Measurements from ENCODE around the gene CNTNAP2.

The CNTNAP2 gene

DNA sequence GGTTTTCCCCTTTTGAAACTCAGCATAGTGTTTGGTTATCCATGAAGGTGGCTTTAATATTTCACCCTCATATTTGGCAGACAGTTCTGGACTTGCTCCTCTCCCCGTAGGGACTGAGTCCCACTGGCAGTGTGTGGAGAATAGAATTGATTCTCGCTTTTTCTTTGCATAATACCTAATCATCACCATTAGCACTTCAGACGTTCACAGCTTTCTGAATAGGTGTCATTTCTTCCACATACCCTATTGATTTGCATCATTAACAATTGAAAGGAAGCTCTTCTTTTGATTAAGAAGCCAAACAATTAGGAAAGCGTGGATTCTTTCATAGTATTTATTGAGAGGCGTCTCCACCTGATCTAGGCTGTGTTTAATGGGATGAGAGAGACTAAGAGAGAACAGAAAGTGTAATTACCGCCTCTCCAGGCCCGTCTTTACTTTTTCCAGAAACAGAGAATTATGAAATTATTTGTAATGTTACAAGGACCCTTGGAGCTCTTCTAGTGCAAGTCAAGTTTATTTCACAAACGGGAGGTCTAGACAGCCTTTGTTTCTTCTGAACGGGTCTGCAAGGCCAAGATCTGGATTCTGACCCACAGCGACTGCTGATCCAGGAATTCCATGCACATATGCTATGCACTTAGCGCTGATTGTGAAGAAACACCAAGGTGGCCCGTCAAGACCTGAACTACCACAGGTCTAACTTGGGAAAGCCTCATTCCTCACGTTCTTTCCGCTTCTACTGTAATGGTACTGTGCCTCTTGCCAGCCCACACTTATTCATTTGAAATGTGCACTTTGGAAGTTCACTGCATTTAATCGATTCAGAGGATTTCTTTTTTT lies 2224.1 kb downstream of the CNTNAP2 start:
- no peak for DNase-seq

DNA sequence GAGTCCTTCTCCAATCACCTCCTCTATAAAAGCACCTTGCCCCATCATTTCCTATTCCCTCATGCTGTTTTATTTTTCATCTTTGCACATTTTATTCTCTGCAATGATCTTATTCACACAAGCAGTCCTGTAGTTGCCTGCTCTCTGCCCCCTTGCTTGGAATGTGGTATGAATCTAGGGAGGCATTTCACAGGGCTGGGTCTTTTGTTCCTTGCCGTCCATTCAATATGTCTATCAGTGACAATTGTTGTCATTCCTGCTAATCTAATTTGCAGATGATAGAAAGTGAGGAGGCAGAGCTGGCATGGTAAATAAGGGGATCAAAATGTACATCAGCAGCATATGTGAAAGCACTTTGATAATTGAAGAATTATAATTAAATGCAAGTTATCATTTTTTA lies 2227.8 kb downstream of the CNTNAP2 start:
- DNase-seq, result no peak

- no peak for DNase-seq
Observed at GRCh38 chr7:148347981-148348380, 2231.4 kb downstream of the CNTNAP2 start.

DNA sequence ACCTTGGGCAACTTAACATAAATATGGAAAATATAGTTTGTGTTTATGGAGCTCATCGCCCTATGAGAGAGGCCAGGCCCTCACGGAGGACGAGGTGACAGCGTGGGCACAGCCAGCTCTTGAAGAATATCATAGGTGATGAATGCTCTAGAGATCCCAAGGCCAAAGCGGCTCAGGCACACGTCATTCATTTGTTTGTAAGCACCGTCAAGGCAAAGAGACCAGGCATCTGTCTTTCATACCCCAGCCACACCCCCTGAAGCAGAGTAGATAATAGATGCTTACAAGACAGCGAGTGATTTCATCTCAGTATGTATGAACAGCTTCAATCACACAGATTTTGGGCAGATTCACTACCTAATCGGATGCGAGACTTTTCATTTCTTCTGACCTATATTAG lies 2231.9 kb downstream of the CNTNAP2 start:
- no peak for DNase-seq

GRCh38 chr7:148356303-148356702 lies 2239.7 kb downstream of the CNTNAP2 start:
- DNase-seq, result no peak

DNA sequence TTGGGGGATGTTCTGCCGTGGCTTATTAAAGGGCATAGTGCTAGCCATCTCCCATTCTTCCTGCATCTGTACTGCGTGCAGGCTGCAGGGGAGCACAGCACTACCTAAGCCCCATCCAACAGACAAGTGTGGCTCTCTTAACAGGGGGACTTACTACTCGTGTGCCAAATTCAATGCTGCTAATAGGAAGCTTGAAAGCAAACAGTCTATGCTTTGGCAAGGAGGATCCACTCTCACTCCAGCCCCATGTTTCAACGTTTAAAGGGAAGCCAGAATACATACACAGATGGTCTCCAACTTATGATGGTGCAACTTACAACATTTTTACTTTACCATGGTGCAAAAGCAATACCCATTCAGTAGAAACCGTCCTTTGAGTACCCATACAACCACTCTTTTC lies 2245.9 kb downstream of the CNTNAP2 start:
- no peak for DNase-seq

- no peak for DNase-seq
Observed at GRCh38 chr7:148367731-148368475, 2251.3 kb downstream of the CNTNAP2 start.

DNA sequence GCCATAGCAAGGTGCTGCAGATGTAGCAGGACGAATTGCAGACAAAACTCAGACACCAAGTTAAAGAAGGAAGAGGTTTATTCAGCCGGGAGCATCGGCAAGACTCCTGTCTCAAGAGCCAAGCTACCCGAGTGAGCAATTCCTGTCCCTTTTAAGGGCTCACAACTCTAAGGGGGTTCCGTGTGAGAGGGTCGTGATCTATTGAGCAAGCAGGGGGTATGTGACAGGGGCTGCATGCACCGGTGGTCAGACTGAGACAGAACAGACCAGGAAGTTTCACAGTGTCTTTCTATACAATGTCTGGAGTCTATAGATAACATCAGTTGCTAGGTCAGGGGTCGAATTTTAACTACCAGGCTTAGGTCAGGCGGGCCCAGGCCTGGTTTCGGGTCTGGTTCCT lies 2252.0 kb downstream of the CNTNAP2 start:
- no peak for DNase-seq

DNA sequence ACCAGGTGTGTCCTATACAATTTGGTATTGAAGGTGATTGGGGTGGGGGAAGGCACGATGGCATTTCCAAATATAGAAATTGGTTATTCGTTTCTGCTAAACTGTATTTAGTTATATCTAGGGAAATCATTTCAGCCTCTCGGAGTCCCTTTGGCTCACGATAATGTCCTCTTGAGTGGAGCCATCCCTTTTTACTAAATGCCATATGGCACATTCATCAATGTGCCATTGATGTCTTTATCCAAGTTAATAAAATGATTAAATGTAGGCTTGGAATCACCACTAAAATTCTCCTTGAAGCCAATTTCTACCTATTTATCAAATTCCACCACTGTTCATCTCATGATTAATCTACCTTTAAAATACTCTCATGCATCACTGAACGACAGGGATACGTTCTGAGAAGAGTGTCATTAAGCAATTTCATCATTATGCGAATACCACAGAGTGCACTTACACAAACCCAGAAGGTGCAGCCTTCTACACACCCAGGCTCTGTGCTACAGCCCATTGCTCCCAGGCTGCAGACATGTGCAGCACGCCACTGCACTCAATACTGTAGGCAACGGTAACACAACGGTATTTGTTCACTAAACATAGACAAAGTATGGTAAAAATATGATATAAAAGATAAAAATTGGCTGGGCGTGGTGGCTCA lies 2254.8 kb downstream of the CNTNAP2 start:
- DNase-seq, result no peak

GRCh38 chr7:148374396-148375259 lies 2258.0 kb downstream of the CNTNAP2 start:
- DNase-seq, result no peak

- DNase-seq, result no peak
Observed at GRCh38 chr7:148379677-148380076, 2263.1 kb downstream of the CNTNAP2 start.

DNA sequence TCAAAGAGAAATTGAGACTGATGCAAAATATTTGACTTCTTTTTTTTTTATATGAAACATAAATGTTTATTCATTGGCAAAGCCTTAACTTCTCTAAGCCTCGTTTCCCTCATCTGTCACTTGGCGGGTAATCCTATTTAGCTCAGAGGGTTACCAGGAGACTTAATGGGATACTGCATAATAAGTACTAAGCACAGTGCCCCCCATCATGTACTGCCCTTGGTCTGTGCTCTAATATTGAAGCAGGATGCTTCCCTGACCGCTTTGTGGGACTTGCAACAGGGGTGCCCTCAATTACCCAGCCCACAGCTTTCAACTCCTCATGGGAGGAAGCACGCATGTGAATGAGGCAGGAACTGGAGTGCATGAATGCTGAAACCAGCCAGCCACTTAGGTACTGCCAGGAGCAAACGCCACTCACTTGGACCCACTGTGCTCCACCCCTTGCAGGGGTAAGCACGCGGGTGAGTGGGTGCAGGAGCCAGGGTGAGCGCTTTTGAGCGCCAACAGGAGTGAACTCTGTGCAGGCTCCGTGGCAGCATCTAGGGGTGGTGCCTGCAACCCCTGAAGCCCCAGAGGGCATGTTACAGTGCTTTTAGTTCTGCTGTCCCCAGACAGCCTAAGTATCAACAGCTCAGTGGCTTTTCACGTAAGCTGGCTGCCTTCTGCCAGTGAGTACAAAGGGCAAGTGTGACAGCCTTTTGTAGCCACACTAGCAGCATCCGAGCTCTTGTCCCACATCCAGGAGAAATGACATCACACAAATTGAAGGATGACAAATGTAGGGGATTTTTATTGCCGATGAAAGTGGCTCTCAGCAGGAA lies 2264.2 kb downstream of the CNTNAP2 start:
- no peak for DNase-seq

DNA sequence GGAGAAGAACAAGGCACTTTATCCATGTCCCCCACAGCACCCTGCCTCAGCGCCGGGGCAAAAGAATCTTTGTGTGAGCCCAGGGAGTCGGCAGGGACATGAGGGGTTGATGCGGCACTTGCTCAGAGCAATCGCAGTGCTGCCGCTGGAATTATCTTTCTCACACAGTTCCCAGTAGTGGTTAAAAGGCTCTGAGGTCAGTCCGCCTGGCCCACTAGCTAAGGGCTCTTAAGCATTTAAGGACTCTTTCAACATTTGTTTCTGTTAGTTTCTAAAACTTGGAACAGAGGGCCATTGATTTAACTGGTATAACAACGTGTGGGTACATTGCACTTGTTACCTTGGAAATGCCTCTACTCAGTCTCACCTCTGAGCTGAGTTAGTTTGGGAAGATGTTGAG lies 2266.0 kb downstream of the CNTNAP2 start:
- DNase-seq, result no peak

- no peak for DNase-seq
Observed at GRCh38 chr7:148383651-148384050, 2267.1 kb downstream of the CNTNAP2 start.

GRCh38 chr7:148385009-148385682 lies 2268.5 kb downstream of the CNTNAP2 start:
- no peak for DNase-seq

DNA sequence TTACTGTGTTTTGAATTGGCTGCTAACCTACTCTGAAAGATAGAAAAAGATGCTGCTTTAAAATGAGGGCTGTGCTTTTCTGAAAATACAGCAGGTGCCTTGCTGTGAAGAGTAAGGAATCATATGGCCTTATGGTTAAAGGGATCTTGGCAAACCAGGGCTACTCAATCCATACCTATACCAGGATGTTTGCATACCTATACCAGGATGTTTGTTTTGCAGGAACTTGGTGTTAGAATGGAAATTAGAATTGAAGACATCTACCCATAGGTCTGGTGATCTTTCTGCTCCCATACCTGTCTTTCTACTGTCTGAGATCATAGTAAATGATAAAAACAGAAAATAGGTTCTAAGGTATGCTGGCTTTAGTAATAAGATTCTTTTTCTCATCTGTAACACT lies 2273.8 kb downstream of the CNTNAP2 start:
- no peak for DNase-seq

- no peak for DNase-seq
Observed at GRCh38 chr7:148391591-148391990, 2275.0 kb downstream of the CNTNAP2 start.

DNA sequence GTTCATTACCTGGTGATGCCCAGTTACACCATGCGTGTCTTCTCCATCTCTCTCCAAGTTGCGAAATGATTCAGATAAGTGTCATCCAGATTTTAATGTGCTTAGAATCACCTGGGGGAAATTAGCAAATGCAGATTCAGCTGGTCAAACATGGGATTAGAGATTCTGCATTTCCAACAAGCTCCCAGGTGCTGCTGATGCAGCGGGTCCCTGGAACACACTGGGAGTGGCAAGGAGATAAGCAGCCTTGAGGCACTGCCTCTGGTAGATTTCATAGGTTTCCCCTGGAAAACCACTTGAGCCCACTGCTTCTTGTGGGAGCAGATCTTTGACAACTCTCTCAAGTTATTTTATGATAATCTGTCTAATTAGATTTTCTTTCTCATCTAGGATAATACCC lies 2278.0 kb downstream of the CNTNAP2 start:
- DNase-seq, result no peak

- no peak for DNase-seq
Observed at GRCh38 chr7:148395352-148395811, 2278.8 kb downstream of the CNTNAP2 start.

- no peak for DNase-seq
Observed at GRCh38 chr7:148395990-148396716, 2279.6 kb downstream of the CNTNAP2 start.
